B cell (primary cell): Measurements from ENCODE around the gene GPR33.

Experiments
- EZH2 ChIP-seq: IDR thresholded peaks from 2 replicates; pipeline ENCODE4 v1.6.1; 2012; ENCODE audit warnings: borderline replicate concordance, low read depth, mild to moderate bottlenecking, moderate library complexity, low read length; ENCODE audit not compliant: insufficient read depth, poor library complexity, severe bottlenecking
- TF ChIP-seq, protein P1 (sequence below): fragments of 200-600 bp; IDR thresholded peaks from one replicate; pipeline ENCODE4 v1.8.0; 2022; ENCODE audit warnings: antibody characterized with exemption, mild to moderate bottlenecking

DNA sequence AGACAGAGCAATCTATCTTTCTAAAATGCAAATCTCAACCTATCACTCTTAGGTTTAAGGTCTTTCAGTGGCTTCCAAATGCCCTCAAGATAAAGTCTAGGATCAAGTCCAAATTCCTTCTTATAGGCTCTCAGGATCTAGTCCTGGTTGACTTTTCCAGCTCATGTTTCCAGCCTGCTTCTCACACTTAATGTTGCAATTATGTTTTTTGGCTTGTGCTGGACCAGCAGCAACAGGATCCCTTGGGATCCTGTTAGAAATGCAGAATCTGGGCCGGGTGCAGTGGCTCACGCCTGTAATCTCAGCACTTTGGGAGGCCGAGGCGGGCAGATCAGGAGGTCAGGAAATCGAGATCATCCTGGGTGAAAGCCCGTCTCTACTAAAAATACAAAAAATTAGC is 10.6 kb downstream of the GPR33 start:
- TF ChIP-seq, protein P1, sequence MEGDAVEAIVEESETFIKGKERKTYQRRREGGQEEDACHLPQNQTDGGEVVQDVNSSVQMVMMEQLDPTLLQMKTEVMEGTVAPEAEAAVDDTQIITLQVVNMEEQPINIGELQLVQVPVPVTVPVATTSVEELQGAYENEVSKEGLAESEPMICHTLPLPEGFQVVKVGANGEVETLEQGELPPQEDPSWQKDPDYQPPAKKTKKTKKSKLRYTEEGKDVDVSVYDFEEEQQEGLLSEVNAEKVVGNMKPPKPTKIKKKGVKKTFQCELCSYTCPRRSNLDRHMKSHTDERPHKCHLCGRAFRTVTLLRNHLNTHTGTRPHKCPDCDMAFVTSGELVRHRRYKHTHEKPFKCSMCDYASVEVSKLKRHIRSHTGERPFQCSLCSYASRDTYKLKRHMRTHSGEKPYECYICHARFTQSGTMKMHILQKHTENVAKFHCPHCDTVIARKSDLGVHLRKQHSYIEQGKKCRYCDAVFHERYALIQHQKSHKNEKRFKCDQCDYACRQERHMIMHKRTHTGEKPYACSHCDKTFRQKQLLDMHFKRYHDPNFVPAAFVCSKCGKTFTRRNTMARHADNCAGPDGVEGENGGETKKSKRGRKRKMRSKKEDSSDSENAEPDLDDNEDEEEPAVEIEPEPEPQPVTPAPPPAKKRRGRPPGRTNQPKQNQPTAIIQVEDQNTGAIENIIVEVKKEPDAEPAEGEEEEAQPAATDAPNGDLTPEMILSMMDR = no peak
- TF ChIP-seq EZH2 = no peak
